NOMO-1 treated with dmso at 0.1 percent for 144 hours (cell line): ENCODE results near the gene ZNF776.
"Not testable (repeated sequence)": the region's sequence is repeated elsewhere in the genome, so short reads cannot be mapped to it uniquely, and the experiment has no call there.

Experiments used
- DNase-seq: peaks from one replicate; lab custom pipeline; 2025; ENCODE audit not compliant: unreplicated experiment; lab: John Stamatoyannopoulos, UW

Gene ZNF776

GRCh38 chr19:57776764-57777296 is 30.2 kb downstream of the ZNF776 start:
- no peak for DNase-seq

- no peak for DNase-seq
Measured at GRCh38 chr19:57778336-57778735, 31.7 kb downstream of the ZNF776 start.

GRCh38 chr19:57779220-57779845 is 32.7 kb downstream of the ZNF776 start:
- no peak for DNase-seq

GRCh38 chr19:57786286-57786685 is 39.7 kb downstream of the ZNF776 start:
- DNase-seq: no peak

- DNase-seq: no peak
Measured at GRCh38 chr19:57786906-57787305, 40.3 kb downstream of the ZNF776 start.

GRCh38 chr19:57788114-57788692 is 41.6 kb downstream of the ZNF776 start:
- DNase-seq: no peak

GRCh38 chr19:57789288-57789687 is 42.7 kb downstream of the ZNF776 start:
- no peak for DNase-seq

GRCh38 chr19:57796580-57796979 is 50.0 kb downstream of the ZNF776 start:
- not testable (repeated sequence) for DNase-seq

- no peak for DNase-seq
Measured at GRCh38 chr19:57800696-57801095, 54.1 kb downstream of the ZNF776 start.

- peak; percentile 8 for DNase-seq
Measured at GRCh38 chr19:57802269-57802668, 55.7 kb downstream of the ZNF776 start.

- no peak for DNase-seq
Measured at GRCh38 chr19:57803265-57803593, 56.6 kb downstream of the ZNF776 start.

GRCh38 chr19:57803594-57804325 is 57.1 kb downstream of the ZNF776 start:
- DNase-seq: no peak

- DNase-seq: no peak
Measured at GRCh38 chr19:57807541-57807940, 60.9 kb downstream of the ZNF776 start.
